Measurements from ENCODE around the gene CERS1.

The CERS1 gene

GRCh38 chr19:18865106-18865972, 30.6 kb downstream of the CERS1 start:
- Mint-ChIP-seq H3K27ac (no peak overlapping the region), H3K4me1 (peaks cover 2% of the 10 kb centered on the region), H3K9me3 (no peaks in the 10 kb centered on the region), H3K36me3 (ENCODE audit: low read depth) (peaks cover 36% of the 10 kb centered on the region), H3K4me3 (no peak overlapping the region), H3K27me3 (no peaks in the 10 kb centered on the region)
- DNase-seq = no peak
- ATAC-seq = no peak

GRCh38 chr19:18863843-18864362, 32.1 kb downstream of the CERS1 start:
- Mint-ChIP-seq H3K4me1 (peaks cover 2% of the 10 kb centered on the region), H3K9me3 (no peaks in the 10 kb centered on the region), H3K4me3 (no peak overlapping the region), H3K36me3 (ENCODE audit: low read depth) (peaks cover 39% of the 10 kb centered on the region), H3K27ac (no peak overlapping the region), H3K27me3 (no peaks in the 10 kb centered on the region)
- DNase-seq (no peak), ATAC-seq (no peak)

GRCh38 chr19:18862976-18863842, 32.7 kb downstream of the CERS1 start:
- H3K4me1 Mint-ChIP-seq = peaks cover 2% of the 10 kb centered on the region
- no peak overlapping the region for H3K27ac Mint-ChIP-seq

GRCh38 chr19:18861917-18862316, 34.0 kb downstream of the CERS1 start:
- no peak overlapping the region for H3K27ac Mint-ChIP-seq
- H3K27me3 Mint-ChIP-seq = no peaks in the 10 kb centered on the region
- peaks cover 37% of the 10 kb centered on the region for H3K36me3 Mint-ChIP-seq (ENCODE audit: low read depth)
- no peak overlapping the region for H3K4me3 Mint-ChIP-seq
- DNase-seq (no peak), ATAC-seq (no peak)
- no peaks in the 10 kb centered on the region for H3K9me3 Mint-ChIP-seq
- H3K4me1 Mint-ChIP-seq = no peaks in the 10 kb centered on the region

More at GRCh38 chr19:18862976-18863842, 32.7 kb downstream of the CERS1 start:
- no peak for ATAC-seq
- Mint-ChIP-seq H3K36me3 (ENCODE audit: low read depth) (peaks cover 41% of the 10 kb centered on the region), H3K4me3 (no peak overlapping the region), H3K9me3 (no peaks in the 10 kb centered on the region), H3K27me3 (no peaks in the 10 kb centered on the region)
- no peak for DNase-seq

- H3K4me3 Mint-ChIP-seq = no peak overlapping the region
- no peak overlapping the region for H3K27ac Mint-ChIP-seq
- no peaks in the 10 kb centered on the region for H3K9me3 Mint-ChIP-seq
- H3K36me3 Mint-ChIP-seq (ENCODE audit: low read depth) = peaks cover 38% of the 10 kb centered on the region
- no peaks in the 10 kb centered on the region for H3K4me1 Mint-ChIP-seq
- no peak for ATAC-seq
- H3K27me3 Mint-ChIP-seq = no peaks in the 10 kb centered on the region
- DNase-seq = no peak
Observed at GRCh38 chr19:18861235-18861634, 34.7 kb downstream of the CERS1 start.

GRCh38 chr19:18860725-18861124, 35.2 kb downstream of the CERS1 start:
- Mint-ChIP-seq H3K4me3 (no peak overlapping the region), H3K36me3 (ENCODE audit: low read depth) (peaks cover 34% of the 10 kb centered on the region), H3K27ac (no peak overlapping the region), H3K4me1 (no peaks in the 10 kb centered on the region), H3K27me3 (no peaks in the 10 kb centered on the region), H3K9me3 (no peaks in the 10 kb centered on the region)
- DNase-seq = no peak
- no peak for ATAC-seq

GRCh38 chr19:18860302-18860700, 35.7 kb downstream of the CERS1 start:
- H3K36me3 Mint-ChIP-seq (ENCODE audit: low read depth) = peaks cover 37% of the 10 kb centered on the region
- no peaks in the 10 kb centered on the region for H3K27me3 Mint-ChIP-seq
- H3K4me3 Mint-ChIP-seq = no peak overlapping the region
- H3K9me3 Mint-ChIP-seq = no peaks in the 10 kb centered on the region
- no peak overlapping the region for H3K27ac Mint-ChIP-seq
- DNase-seq = no peak
- no peaks in the 10 kb centered on the region for H3K4me1 Mint-ChIP-seq
- ATAC-seq = no peak

- Mint-ChIP-seq H3K27me3 (no peaks in the 10 kb centered on the region), H3K27ac (no peak overlapping the region), H3K9me3 (no peaks in the 10 kb centered on the region), H3K4me1 (no peaks in the 10 kb centered on the region), H3K36me3 (ENCODE audit: low read depth) (peaks cover 39% of the 10 kb centered on the region), H3K4me3 (no peak overlapping the region)
- ATAC-seq = no peak
- DNase-seq = no peak
Observed at GRCh38 chr19:18859676-18860301, 36.2 kb downstream of the CERS1 start.

- no peak for DNase-seq
- H3K36me3 Mint-ChIP-seq (ENCODE audit: low read depth) = peaks cover 35% of the 10 kb centered on the region
- H3K4me1 Mint-ChIP-seq = no peaks in the 10 kb centered on the region
- no peaks in the 10 kb centered on the region for H3K27me3 Mint-ChIP-seq
- no peaks in the 10 kb centered on the region for H3K9me3 Mint-ChIP-seq
- no peak for ATAC-seq
- H3K4me3 Mint-ChIP-seq = no peak overlapping the region
- H3K27ac Mint-ChIP-seq = no peak overlapping the region
Observed at GRCh38 chr19:18858906-18859646, 36.9 kb downstream of the CERS1 start.

- ATAC-seq = no peak
- Mint-ChIP-seq H3K27ac (no peak overlapping the region), H3K27me3 (no peaks in the 10 kb centered on the region), H3K4me3 (no peak overlapping the region), H3K4me1 (no peaks in the 10 kb centered on the region), H3K9me3 (no peaks in the 10 kb centered on the region), H3K36me3 (ENCODE audit: low read depth) (peaks cover 40% of the 10 kb centered on the region)
- DNase-seq = no peak
Observed at GRCh38 chr19:18857223-18857622, 38.7 kb downstream of the CERS1 start.

- Mint-ChIP-seq H3K27ac (no peak overlapping the region), H3K27me3 (no peaks in the 10 kb centered on the region), H3K4me1 (no peaks in the 10 kb centered on the region), H3K9me3 (no peaks in the 10 kb centered on the region), H3K36me3 (ENCODE audit: low read depth) (peaks cover 36% of the 10 kb centered on the region), H3K4me3 (no peak overlapping the region)
- DNase-seq = no peak
- ATAC-seq = no peak
Observed at GRCh38 chr19:18856385-18857126, 39.4 kb downstream of the CERS1 start.

GRCh38 chr19:18855647-18856384, 40.1 kb downstream of the CERS1 start:
- Mint-ChIP-seq H3K4me1 (no peaks in the 10 kb centered on the region), H3K36me3 (ENCODE audit: low read depth) (peaks cover 33% of the 10 kb centered on the region), H3K9me3 (no peaks in the 10 kb centered on the region), H3K4me3 (no peak overlapping the region), H3K27me3 (no peaks in the 10 kb centered on the region), H3K27ac (no peak overlapping the region)
- no peak for ATAC-seq
- no peak for DNase-seq

- Mint-ChIP-seq H3K36me3 (ENCODE audit: low read depth) (peaks cover 35% of the 10 kb centered on the region), H3K27ac (no peak overlapping the region), H3K4me1 (peaks cover 4% of the 10 kb centered on the region), H3K4me3 (no peak overlapping the region), H3K27me3 (no peaks in the 10 kb centered on the region), H3K9me3 (no peaks in the 10 kb centered on the region)
- DNase-seq (no peak), ATAC-seq (no peak)
Observed at GRCh38 chr19:18854982-18855381, 41.0 kb downstream of the CERS1 start.
